ENCODE results near the gene C19orf25. TPM values are rescaled to one million over a fixed set of nuclear protein-coding genes. Genes with fewer than 3 reads are reported as not detected.

The C19orf25 gene
- total RNA-seq (10 to 100 TPM in 3 of 4 donors, 1 to 10 TPM in 1; 8.1 to 20.1 (median 14.7) TPM), polyA plus RNA-seq (10 to 100 TPM; 19.9 to 45.0 (median 30.4) TPM)
- long read RNA-seq, donor 1, transcript C19orf25-203 (3 exons, 1,837 nt), result major isoform, 7 of 14 reads
- long read RNA-seq, donor 1, partial matches to known transcripts, result 0 of 14 reads
- long read RNA-seq, donor 1, other reads (novel, unspliced or antisense), result 1 of 14 reads
- long read RNA-seq, donor 2, transcript C19orf25-203 (3 exons, 1,837 nt), result major isoform, 22 of 37 reads
- long read RNA-seq, donor 2, partial matches to known transcripts, result 2 of 37 reads
- long read RNA-seq, donor 2, other reads (novel, unspliced or antisense), result 4 of 37 reads

DNA sequence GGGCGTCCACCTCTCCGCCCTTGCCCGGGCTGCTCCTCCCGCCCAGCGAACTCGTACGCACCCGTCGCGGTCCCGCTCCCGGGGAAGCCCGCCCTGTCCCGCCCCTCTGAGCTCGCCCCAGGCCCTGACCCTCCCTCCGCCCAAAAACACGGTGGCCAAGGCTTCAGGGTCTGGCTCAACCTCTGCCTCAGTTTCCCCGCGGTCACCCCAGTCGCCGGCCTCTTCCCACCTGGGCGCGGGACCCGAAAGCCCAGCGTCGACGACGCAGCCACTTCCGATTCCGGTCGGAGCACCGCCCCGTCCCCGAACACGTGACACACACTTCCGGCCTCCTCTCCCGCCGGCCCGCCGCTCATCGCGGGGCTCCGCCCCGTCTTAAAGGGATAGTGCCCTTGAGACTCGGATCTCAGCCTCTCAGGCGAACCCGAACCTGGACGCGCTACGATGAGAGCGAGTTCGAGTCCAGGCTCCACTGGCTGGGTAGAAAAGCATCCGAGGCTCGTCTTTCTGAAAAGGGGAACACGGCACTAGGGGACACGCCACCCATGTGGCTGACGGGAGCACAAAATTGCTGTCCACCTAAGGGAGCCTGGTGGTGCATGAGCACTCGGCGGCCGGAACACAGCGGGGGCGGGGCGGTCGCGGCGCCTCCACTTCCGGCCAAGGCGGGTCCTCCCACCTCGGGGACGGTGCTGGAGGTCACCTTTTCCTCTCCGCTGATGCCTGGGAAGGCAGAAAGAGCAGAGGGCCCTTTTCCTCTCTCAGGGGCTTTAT is at the start of gene C19orf25:
TSS of gene C19orf25 (minus strand) at position 282 of the 774 bp plus-strand sequence. CDS start 312 bp downstream, outside the sequence.
- intact Hi-C loops (cut with DNase I), result no loop called here
- 0 to 2% (median 1%) methylated on average over 61 to 71 of the region's 71 CpGs for WGBS, 3 donors
- peak; percentile 93 to 97 for DNase-seq
- peak; percentile 94 to 98 (median 97) for ATAC-seq
- Histone ChIP-seq H3K4me3 (peak within 1 kb of the TSS; percentile 96), H3K36me3 (ENCODE audit: insufficient read depth in 1 of 2, low read depth in 1 of 2) (peaks cover 0 to 18% of the 10 kb centered on the region in 2 donors), H3K27ac (peak within 1 kb of the TSS; percentile 75), H3K4me1 (peaks cover 15% of the 10 kb centered on the region), H3K9me3 (no peaks in the 10 kb centered on the region), H3K27me3 (ENCODE audit: insufficient read depth in 3 of 3, low read length in 2 of 3) (no peaks in the 10 kb centered on the region)
- TF ChIP-seq, protein P1, sequence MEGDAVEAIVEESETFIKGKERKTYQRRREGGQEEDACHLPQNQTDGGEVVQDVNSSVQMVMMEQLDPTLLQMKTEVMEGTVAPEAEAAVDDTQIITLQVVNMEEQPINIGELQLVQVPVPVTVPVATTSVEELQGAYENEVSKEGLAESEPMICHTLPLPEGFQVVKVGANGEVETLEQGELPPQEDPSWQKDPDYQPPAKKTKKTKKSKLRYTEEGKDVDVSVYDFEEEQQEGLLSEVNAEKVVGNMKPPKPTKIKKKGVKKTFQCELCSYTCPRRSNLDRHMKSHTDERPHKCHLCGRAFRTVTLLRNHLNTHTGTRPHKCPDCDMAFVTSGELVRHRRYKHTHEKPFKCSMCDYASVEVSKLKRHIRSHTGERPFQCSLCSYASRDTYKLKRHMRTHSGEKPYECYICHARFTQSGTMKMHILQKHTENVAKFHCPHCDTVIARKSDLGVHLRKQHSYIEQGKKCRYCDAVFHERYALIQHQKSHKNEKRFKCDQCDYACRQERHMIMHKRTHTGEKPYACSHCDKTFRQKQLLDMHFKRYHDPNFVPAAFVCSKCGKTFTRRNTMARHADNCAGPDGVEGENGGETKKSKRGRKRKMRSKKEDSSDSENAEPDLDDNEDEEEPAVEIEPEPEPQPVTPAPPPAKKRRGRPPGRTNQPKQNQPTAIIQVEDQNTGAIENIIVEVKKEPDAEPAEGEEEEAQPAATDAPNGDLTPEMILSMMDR (IDR thresholded peaks at IDR 0.05), result no peak

DNA sequence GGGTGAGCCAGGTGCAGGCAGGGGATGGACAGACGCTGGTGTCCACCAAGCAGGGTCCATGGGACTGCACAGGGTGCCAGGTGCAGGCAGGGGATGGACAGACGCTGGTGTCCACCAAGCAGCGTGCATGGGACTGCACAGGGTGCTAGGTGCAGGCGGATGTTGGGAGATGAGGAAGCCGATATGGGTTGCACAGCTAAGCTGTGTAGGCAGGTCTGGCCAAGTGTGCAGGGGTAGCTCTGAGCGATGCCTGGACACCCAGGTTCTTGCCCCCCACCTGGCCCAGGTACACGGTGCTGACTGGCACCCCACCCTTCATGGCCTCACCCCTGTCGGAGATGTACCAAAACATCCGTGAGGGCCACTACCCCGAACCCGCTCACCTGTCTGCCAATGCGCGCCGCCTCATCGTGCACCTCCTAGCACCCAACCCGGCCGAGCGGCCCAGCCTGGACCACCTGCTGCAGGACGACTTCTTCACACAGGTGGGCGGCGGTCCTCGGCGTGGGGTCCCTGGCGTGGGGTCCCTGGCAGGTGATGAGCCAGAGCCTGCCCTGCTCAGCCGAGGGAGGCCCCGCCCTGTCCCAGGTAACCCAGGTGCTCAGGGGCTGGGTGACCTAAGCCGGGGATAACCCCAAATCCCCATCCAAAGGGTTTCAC is 48.8 kb upstream of the C19orf25 start:
- no peak for DNase-seq
- 69 to 85% (median 82%) methylated on average over 26 to 27 of the region's 27 CpGs for WGBS, 3 donors
- ATAC-seq, result no peak
- Histone ChIP-seq H3K4me3 (no peak overlapping the region), H3K27ac (no peak overlapping the region), H3K9me3 (no peaks in the 10 kb centered on the region), H3K4me1 (no peaks in the 10 kb centered on the region), H3K27me3 (ENCODE audit: insufficient read depth in 3 of 3, low read length in 2 of 3) (peaks cover 0 to 69% (median 22%) of the 10 kb centered on the region in 3 donors), H3K36me3 (ENCODE audit: insufficient read depth in 1 of 2, low read depth in 1 of 2) (no peaks in the 10 kb centered on the region)
- TF ChIP-seq, protein P1 (IDR thresholded peaks at IDR 0.05), result no peak
- intact Hi-C loops (cut with DNase I), result loop anchor here in 1 of 2 donors (10.0 kb wide), 1 partner anchor 243 kb away; the partner anchor contains the start of gene EFNA2

DNA sequence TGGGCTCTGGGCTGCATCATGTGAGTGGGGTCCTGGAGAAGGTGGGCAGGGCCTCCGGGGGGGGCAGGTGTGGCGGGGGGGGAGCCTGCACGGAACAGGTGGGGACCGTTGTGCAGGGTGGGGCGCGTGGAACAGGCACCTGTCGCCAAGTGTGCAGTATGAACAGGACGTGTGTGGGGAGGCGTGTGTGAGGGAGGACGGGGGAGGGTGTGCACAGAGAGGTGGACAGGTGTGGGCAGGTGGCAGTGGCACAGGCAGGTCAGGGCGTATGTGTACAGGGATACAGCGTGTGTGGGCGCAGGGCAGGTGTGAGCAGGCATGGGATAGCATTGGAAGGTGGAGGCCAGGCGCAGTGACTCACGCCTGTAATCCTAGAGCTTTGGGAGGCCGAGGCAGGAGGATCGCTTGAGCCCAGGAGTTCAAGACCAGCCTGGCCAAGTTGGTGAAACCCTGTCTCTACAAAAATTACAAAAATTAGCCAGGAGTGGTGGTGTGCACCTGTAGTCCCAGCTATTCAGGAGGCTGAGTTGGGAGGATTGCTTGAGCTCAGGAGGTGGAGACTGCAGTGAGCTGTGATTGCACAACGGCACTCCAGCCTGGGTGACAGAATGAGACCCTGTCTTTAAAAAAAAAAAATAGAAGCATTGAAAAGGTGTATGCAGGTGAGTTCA is 48.1 kb upstream of the C19orf25 start:
- H3K4me1 ChIP-seq, result no peaks in the 10 kb centered on the region
- ATAC-seq (no peak), DNase-seq (no peak)
- no peaks in the 10 kb centered on the region for H3K9me3 ChIP-seq
- peaks cover 0 to 67% (median 22%) of the 10 kb centered on the region in 3 donors for H3K27me3 ChIP-seq (ENCODE audit: insufficient read depth in 3 of 3, low read length in 2 of 3)
- TF ChIP-seq, protein P1 (IDR thresholded peaks at IDR 0.05), result no peak
- H3K36me3 ChIP-seq (ENCODE audit: insufficient read depth in 1 of 2, low read depth in 1 of 2), result no peaks in the 10 kb centered on the region
- H3K27ac ChIP-seq, result no peak overlapping the region
- intact Hi-C loops (cut with DNase I), result loop anchor here in 1 of 2 donors (10.0 kb wide), 1 partner anchor 242 kb away; the partner anchor contains the start of gene EFNA2
- 69 to 76% (median 70%) methylated on average over 14 to 18 of the region's 18 CpGs for WGBS, 3 donors
- H3K4me3 ChIP-seq, result no peak overlapping the region

DNA sequence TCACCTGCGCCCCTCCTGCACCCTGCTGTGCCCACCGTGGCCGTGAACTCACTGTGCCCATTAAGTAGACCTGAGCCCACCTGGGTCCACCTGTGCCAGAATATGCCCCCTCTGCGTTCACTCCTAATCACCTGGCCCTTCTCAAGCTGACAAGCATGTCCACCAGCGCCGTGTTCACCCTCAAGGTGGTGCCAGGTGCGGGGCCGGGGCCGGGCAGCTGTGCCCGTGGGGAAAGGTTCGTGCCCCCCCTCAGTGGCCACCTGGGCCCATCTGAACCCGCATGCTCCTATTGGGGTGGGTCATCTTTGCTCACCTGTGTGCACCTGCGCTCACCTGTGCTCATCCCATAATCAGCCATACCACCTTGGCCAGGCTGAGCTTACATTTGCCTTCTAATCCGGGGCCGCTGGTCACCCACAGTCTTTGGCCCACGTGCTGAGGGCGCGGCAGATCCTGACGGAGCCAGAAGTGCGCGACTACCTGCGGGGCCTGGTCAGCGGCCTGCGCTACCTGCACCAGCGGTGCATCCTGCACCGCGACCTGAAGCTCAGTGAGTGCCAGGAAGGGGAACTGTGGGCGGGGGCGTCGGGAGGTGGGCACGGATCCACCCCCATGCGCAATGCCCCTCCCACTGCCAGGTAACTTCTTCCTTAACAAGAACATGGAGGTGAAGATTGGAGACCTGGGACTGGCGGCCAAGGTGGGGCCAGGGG is 47.2 kb upstream of the C19orf25 start:
- Histone ChIP-seq H3K27ac (no peak overlapping the region), H3K36me3 (ENCODE audit: insufficient read depth in 1 of 2, low read depth in 1 of 2) (no peaks in the 10 kb centered on the region), H3K27me3 (ENCODE audit: insufficient read depth in 3 of 3, low read length in 2 of 3) (peaks cover 0 to 58% (median 18%) of the 10 kb centered on the region in 3 donors), H3K4me3 (no peak overlapping the region), H3K9me3 (no peaks in the 10 kb centered on the region), H3K4me1 (no peaks in the 10 kb centered on the region)
- DNase-seq, result no peak
- WGBS, 3 donors, result 74 to 77% (median 76%) methylated on average over 29 to 33 of the region's 33 CpGs
- intact Hi-C loops (cut with DNase I), result loop anchor here in 1 of 2 donors (10.0 kb wide), 1 partner anchor 241 kb away; the partner anchor contains the start of gene EFNA2
- TF ChIP-seq, protein P1 (IDR thresholded peaks at IDR 0.05), result no peak
- no peak for ATAC-seq

Measured in psoas muscle (tissue), 8 donors.